LNCaP clone FGC (cell line): ENCODE data around the gene TLE6.
A peak's percentile ranks its signal among the peaks of the same experiment; 100 is the strongest.

Source experiments
- DNase-seq: peaks from one replicate; pipeline ENCODE4 v3.0.0-alpha.2; 2011; ENCODE audit warnings: low read depth
- H3K4me3 ChIP-seq: 2 replicates; pipeline ENCODE4 v1.5.1; 2011; ENCODE audit warnings: mild to moderate bottlenecking, low read depth, low read length, control low read depth
- TF ChIP-seq, protein P1 (sequence below): IDR thresholded peaks from 2 replicates; pipeline ENCODE4 v1.5.1; 2012; ENCODE audit warnings: mild to moderate bottlenecking; ENCODE audit not compliant: control insufficient read depth, insufficient read depth; ENCODE audit errors: extremely low read depth

Gene TLE6

DNA sequence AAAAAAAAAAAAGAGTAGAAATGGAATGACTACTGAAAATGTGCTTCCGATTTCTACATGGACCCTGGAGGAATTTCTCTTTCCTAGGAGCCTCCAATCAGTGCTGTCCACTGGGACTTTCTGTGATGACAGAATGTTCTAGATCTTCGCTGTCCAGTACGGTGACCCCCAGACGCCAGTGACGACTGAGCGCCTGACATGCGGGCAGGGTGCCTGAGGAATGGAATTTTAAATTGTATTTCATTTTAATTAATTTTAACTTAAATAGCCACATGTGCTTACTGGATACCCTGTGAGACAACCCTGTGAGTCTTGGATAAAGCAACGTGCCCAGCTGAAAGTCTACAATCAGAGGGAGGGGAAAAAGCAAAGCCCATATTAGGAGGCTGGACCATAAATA lies 4.1 kb upstream of the TLE6 start:
- TF ChIP-seq, protein P1, sequence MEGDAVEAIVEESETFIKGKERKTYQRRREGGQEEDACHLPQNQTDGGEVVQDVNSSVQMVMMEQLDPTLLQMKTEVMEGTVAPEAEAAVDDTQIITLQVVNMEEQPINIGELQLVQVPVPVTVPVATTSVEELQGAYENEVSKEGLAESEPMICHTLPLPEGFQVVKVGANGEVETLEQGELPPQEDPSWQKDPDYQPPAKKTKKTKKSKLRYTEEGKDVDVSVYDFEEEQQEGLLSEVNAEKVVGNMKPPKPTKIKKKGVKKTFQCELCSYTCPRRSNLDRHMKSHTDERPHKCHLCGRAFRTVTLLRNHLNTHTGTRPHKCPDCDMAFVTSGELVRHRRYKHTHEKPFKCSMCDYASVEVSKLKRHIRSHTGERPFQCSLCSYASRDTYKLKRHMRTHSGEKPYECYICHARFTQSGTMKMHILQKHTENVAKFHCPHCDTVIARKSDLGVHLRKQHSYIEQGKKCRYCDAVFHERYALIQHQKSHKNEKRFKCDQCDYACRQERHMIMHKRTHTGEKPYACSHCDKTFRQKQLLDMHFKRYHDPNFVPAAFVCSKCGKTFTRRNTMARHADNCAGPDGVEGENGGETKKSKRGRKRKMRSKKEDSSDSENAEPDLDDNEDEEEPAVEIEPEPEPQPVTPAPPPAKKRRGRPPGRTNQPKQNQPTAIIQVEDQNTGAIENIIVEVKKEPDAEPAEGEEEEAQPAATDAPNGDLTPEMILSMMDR: no peak
- H3K4me3 ChIP-seq: no peak overlapping the region
- DNase-seq: no peak

GRCh38 chr19:2974342-2975041 lies 2.9 kb upstream of the TLE6 start:
- no peak overlapping the region for H3K4me3 ChIP-seq
- no peak for DNase-seq

DNA sequence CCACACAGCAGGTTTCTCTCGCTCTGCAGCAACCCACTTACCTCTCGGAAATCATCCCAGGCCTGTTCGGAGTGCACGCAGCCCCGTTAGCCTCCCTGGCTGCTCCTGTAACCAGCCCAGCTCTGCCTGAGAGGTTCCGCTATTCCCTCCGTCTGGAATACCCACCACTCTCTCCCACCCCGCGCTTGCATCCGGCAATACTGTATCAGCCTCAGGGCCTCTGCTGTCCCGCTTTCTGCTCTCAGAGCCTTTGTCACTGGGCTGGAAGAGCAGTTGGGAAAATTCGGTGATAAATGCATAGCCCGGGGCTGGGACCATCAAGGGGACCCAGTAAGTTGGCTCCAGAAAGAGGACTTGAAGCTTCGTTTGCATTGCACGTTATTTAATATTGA lies 759 bp upstream of the TLE6 start:
- TF ChIP-seq, protein P1: no peak
- H3K4me3 ChIP-seq: peak overlapping the region; percentile 69
- no peak for DNase-seq

More at GRCh38 chr19:2974342-2975041, 2.9 kb upstream of the TLE6 start:
- TF ChIP-seq, protein P1: no peak

- TF ChIP-seq, protein P1: no peak
- no peak for DNase-seq
Observed at GRCh38 chr19:2977746-2978138, 378 bp downstream of the TLE6 start.

DNA sequence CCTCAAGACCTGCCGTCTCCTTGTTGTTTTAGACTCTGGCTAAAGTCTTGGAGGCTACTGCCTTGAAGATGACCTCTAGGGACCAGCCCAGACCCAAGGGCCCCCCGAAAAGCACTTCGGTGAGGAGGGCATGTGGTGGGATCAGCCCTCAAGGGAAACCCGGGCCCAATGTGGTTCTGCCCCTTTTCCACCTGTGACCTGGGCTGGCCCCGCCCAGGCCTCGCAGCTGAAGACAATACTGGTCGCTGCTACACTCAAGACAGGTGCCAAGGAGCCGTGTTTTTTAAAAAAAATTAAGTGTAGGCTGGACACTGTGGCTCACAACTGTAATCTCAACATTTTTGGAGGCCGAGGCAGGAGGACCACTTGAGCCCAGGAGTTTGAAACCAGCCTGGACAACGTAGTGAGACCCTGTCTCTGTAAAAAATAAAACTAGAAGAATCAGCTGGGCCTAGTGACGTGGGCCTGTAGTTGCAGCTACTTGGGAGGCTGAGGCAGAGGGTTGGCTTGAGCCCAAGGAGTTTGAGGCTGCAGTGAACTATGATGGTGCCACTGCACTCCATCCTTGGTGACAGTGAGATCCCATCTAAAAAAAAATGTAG lies 903 bp downstream of the TLE6 start:
- DNase-seq: no peak
- TF ChIP-seq, protein P1: no peak
- H3K4me3 ChIP-seq: peak overlapping the region; percentile 69

More at GRCh38 chr19:2977746-2978138, 378 bp downstream of the TLE6 start:
- H3K4me3 ChIP-seq: peak overlapping the region; percentile 69

GRCh38 chr19:2978772-2979171 lies 1.4 kb downstream of the TLE6 start:
- no peak overlapping the region for H3K4me3 ChIP-seq
- TF ChIP-seq, protein P1: no peak
- DNase-seq: no peak

GRCh38 chr19:2981898-2982297 lies 4.5 kb downstream of the TLE6 start:
- H3K4me3 ChIP-seq: no peak overlapping the region
- TF ChIP-seq, protein P1: no peak
- no peak for DNase-seq
